HL-60 (cell line): ENCODE data around the gene SAPCD2.

Experiments
- DNase-seq, 2 experiments: peaks; one replicate each; pipeline ENCODE4 v3.0.0-alpha.2; 2010 to 2020; ENCODE audit warnings: low read depth in 1 of 2, low spot score in 1 of 2
- H3K27ac ChIP-seq: fragments of 250-450 bp; sonication (Bioruptor Pico); replicated peaks from 2 replicates; pipeline ENCODE4 v1.5.1; 2020; ENCODE audit warnings: mild to moderate bottlenecking, moderate library complexity
- H3K27me3 ChIP-seq: fragments of 250-450 bp; sonication (Bioruptor Pico); 2 replicates; pipeline ENCODE4 v1.5.1; 2021; ENCODE audit warnings: mild to moderate bottlenecking, moderate library complexity; ENCODE audit not compliant: insufficient read depth, poor library complexity, severe bottlenecking
- H3K4me3 ChIP-seq: replicated peaks from 2 replicates; pipeline ENCODE4 v1.5.1; 2011; ENCODE audit warnings: mild to moderate bottlenecking, control low read depth, low read length; ENCODE audit not compliant: insufficient read depth
- CTCF ChIP-seq: IDR thresholded peaks from one replicate; pipeline ENCODE4 v1.5.1; 2011; ENCODE audit warnings: low read length, control low read depth, inconsistent platforms; ENCODE audit not compliant: insufficient read depth
- GABPA ChIP-seq: IDR thresholded peaks from 2 replicates; pipeline ENCODE4 v1.6.1; 2012; ENCODE audit warnings: low read depth
- POLR2AphosphoS5 ChIP-seq: IDR thresholded peaks from 2 replicates; pipeline ENCODE4 v1.6.1; 2012; ENCODE audit warnings: low read depth
- REST ChIP-seq: IDR thresholded peaks from 2 replicates; pipeline ENCODE4 v1.6.1; 2012; ENCODE audit warnings: low read depth; ENCODE audit not compliant: insufficient replicate concordance
- SPI1 ChIP-seq: IDR thresholded peaks from 2 replicates; pipeline ENCODE4 v1.6.1; 2012; ENCODE audit warnings: low read depth, mild to moderate bottlenecking, borderline replicate concordance

Gene SAPCD2

GRCh38 chr9:137097761-137098462 is 27.6 kb upstream of the SAPCD2 start:
- Histone ChIP-seq H3K27me3 (no peaks in the 10 kb centered on the region), H3K27ac (no peak overlapping the region), H3K4me3 (no peak overlapping the region)
- DNase-seq = no peak
- no peak for TF ChIP-seq REST
- TF ChIP-seq CTCF = no peak

- Histone ChIP-seq H3K4me3 (no peak overlapping the region), H3K27ac (no peak overlapping the region), H3K27me3 (no peaks in the 10 kb centered on the region)
- no peak for DNase-seq
- no peak for TF ChIP-seq REST
- no peak for TF ChIP-seq POLR2AphosphoS5
- TF ChIP-seq CTCF = no peak
- TF ChIP-seq GABPA = no peak
- no peak for TF ChIP-seq SPI1
These were observed 26.6 kb upstream of the SAPCD2 start for GRCh38 chr9:137096785-137097546.

GRCh38 chr9:137095664-137096517 is 25.5 kb upstream of the SAPCD2 start:
- Histone ChIP-seq H3K27ac (no peak overlapping the region), H3K27me3 (no peaks in the 10 kb centered on the region), H3K4me3 (no peak overlapping the region)
- DNase-seq = no peak
- TF ChIP-seq SPI1 (no peak), REST (no peak), POLR2AphosphoS5 (no peak), CTCF (no peak)
